Ovary (tissue), 3 donors: Measurements from ENCODE around the gene PPP1R9A.

Experiments
- CTCF ChIP-seq, 3 donors: fragments of 450-650 bp in 2 of 3; fragments of 200-600 bp in 1 of 3; IDR thresholded peaks; one replicate each; pipeline versions ENCODE4 v1.5.1 to v1.8.0; 2016 to 2022; ENCODE audit warnings: antibody characterized with exemption in 3 of 3, mild to moderate bottlenecking in 1 of 3
- EP300 ChIP-seq: sonication (generic); formaldehyde crosslinking; IDR thresholded peaks from one replicate; pipeline ENCODE4 v1.6.1; 2017; ENCODE audit warnings: antibody characterized with exemption
- POLR2A ChIP-seq: fragments of 450-650 bp; IDR thresholded peaks from one replicate; pipeline ENCODE4 v1.6.1; 2017; ENCODE audit warnings: antibody characterized with exemption, mild to moderate bottlenecking, moderate library complexity
- donor health status: DM: no; HTN: no; CAD: no.

GRCh38 chr7:95264363-95264891, 357.0 kb downstream of the PPP1R9A start:
- TF ChIP-seq CTCF (IDR thresholded peaks at IDR 0.05), result no peak
- TF ChIP-seq POLR2A, result no peak
- no peak for TF ChIP-seq EP300
